HUES48 (cell line): ENCODE measurements around the gene PCED1A.

Source experiments
- H3K27ac ChIP-seq: one replicate; pipeline ENCODE4 v1.7.0; 2013; ENCODE audit warnings: low read depth, low read length, inconsistent platforms
- H3K27me3 ChIP-seq: 2 replicates; pipeline ENCODE4 v1.6.1; 2013; ENCODE audit warnings: mild to moderate bottlenecking, low read length; ENCODE audit not compliant: control insufficient read depth, insufficient read depth
- H3K36me3 ChIP-seq: 2 replicates; pipeline ENCODE4 v1.6.1; 2013; ENCODE audit warnings: low read length; ENCODE audit not compliant: control insufficient read depth, insufficient read depth
- H3K4me1 ChIP-seq: 2 replicates; pipeline ENCODE4 v1.6.1; 2013; ENCODE audit warnings: mild to moderate bottlenecking, low read length; ENCODE audit not compliant: control insufficient read depth, insufficient read depth
- H3K4me3 ChIP-seq: 2 replicates; pipeline ENCODE4 v1.5.1; 2013; ENCODE audit warnings: mild to moderate bottlenecking, low read depth, low read length
- H3K9ac ChIP-seq: 2 replicates; pipeline ENCODE4 v1.6.1; 2013; ENCODE audit warnings: mild to moderate bottlenecking, low read depth, low read length, moderate library complexity
- H3K9me3 ChIP-seq: 2 replicates; pipeline ENCODE4 v1.6.1; 2013; ENCODE audit warnings: low read length; ENCODE audit not compliant: control insufficient read depth, insufficient read depth

Gene PCED1A

DNA sequence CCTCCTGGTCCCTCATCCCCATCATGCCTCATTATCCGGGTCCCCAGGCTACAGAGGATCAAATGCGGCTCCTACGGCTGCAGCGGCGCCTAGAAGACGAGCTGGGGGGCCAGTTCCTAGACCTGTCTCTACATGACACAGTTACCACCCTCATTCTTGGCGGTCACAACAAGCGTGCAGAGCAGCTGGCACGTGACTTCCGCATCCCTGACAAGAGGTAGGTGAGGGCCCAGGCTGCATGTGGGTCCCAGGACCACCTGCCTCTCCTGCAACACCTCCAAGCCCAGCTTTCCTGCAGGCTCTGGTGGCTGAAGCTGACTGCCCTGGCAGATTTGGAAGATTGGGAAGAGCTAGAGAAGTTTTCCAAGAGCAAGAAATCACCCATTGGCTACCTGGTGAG, 24.6 kb upstream of the PCED1A start:
- H3K27ac ChIP-seq: no peak overlapping the region
- no peak overlapping the region for H3K4me3 ChIP-seq
- peaks cover 10% of the 10 kb centered on the region; the same call in 1 of the 2 replicates for H3K36me3 ChIP-seq
- H3K9ac ChIP-seq: no peak overlapping the region
- H3K27me3 ChIP-seq: no peaks in the 10 kb centered on the region
- H3K4me1 ChIP-seq: no peaks in the 10 kb centered on the region
- H3K9me3 ChIP-seq: no peaks in the 10 kb centered on the region

DNA sequence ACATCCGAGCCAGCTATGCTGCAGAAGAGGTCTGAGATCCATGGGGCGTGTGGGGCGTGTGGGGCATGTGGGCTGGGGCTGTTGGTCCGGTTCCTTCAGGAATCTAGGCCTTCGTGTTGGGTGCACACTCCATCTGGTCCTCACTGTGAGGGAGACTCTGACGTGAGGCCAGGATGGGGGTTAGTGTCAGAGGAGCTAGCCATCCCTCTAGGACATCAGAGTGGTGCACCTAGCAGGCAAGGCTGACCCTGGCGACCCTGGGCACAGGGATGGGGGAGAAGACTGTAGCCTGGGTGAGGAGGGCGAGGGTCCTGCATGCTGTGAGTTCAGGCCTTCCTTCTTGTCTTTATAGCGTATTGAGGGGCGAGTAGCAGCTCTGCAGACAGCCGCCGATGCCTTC, 24.2 kb upstream of the PCED1A start:
- H3K9me3 ChIP-seq: no peaks in the 10 kb centered on the region
- H3K27ac ChIP-seq: no peak overlapping the region
- H3K27me3 ChIP-seq: no peaks in the 10 kb centered on the region
- H3K36me3 ChIP-seq: peaks cover 10% of the 10 kb centered on the region; the same call in 1 of the 2 replicates
- H3K4me3 ChIP-seq: no peak overlapping the region
- no peaks in the 10 kb centered on the region for H3K4me1 ChIP-seq
- H3K9ac ChIP-seq: no peak overlapping the region

- Histone ChIP-seq H3K27me3 (no peaks in the 10 kb centered on the region), H3K36me3 (no peaks in the 10 kb centered on the region), H3K4me3 (no peak overlapping the region), H3K27ac (no peak overlapping the region), H3K9ac (no peak overlapping the region), H3K9me3 (no peaks in the 10 kb centered on the region), H3K4me1 (no peaks in the 10 kb centered on the region)
Observed at GRCh38 chr20:2859330-2860121, 19.1 kb upstream of the PCED1A start.

DNA sequence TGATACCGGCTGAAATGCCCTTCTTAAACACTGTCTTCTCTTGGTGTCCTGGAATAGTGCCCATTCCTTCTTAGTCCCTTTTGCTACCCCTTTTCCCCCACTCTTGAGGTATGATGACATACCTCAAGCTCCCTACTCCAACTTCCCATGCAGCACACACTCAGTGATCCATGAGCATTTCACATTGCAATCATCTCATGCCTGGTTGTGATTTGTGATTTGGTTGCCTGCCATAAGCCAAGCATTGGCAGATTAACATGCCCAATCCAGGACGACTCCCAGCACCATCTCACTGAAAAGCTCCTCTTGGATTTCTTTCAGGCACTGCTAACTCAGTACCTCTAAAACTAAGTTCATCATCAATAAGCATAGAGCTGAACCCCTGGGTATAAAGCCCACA, 18.1 kb upstream of the PCED1A start:
- Histone ChIP-seq H3K36me3 (no peaks in the 10 kb centered on the region), H3K4me3 (no peak overlapping the region)

DNA sequence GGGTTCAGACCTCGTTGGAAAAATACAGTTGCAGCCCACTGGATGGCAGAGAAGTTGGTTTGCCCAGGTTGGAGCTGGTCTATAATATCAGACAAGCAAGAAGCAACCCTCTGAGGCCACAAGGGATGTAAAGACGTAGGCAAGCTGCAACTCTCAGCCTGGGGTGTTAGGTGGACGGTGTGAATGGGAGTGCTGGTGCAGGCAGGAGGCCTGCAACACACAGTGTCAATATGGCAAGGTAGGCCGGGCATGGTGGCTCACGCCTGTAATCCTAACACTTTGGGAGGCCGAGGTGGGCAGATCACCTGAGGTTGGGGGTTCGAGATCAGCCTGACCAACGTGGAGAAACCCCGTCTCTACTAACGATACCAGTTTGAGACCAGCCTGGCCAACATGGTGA, 10.6 kb upstream of the PCED1A start:
- H3K27ac ChIP-seq: no peak overlapping the region
- H3K4me1 ChIP-seq: no peaks in the 10 kb centered on the region
- H3K9ac ChIP-seq: no peak overlapping the region
- H3K4me3 ChIP-seq: no peak overlapping the region
- no peaks in the 10 kb centered on the region for H3K36me3 ChIP-seq
- H3K9me3 ChIP-seq: no peaks in the 10 kb centered on the region
- H3K27me3 ChIP-seq: no peaks in the 10 kb centered on the region; the same call in 1 of the 2 replicates

More for the DNA sequence above, 18.1 kb upstream of the PCED1A start:
- H3K27ac ChIP-seq: no peak overlapping the region
- no peaks in the 10 kb centered on the region for H3K4me1 ChIP-seq
- H3K9ac ChIP-seq: no peak overlapping the region
- H3K9me3 ChIP-seq: no peaks in the 10 kb centered on the region
- H3K27me3 ChIP-seq: no peaks in the 10 kb centered on the region

DNA sequence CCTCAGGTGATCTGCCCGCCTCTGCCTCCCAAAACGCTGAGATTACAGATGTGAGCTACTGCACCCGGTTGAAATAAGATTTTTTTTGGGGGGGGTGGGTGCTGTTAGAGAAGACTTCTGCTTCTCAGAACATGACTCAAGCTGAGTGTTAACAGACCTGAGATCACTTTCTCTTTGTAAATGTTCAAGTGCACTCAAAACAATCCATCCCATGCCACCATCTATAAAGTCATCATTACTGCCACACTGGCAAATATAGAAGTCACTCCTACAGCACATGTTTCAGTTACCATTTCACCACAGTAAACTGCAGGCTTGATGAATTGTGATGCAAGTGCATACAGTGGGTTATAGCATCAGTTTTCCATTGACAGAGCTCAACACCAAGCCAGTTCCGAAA, 9.1 kb upstream of the PCED1A start:
- Histone ChIP-seq H3K9me3 (no peaks in the 10 kb centered on the region), H3K4me1 (no peaks in the 10 kb centered on the region), H3K27me3 (no peaks in the 10 kb centered on the region; the same call in 1 of the 2 replicates), H3K27ac (no peak overlapping the region), H3K9ac (no peak overlapping the region), H3K36me3 (no peaks in the 10 kb centered on the region), H3K4me3 (no peak overlapping the region)

DNA sequence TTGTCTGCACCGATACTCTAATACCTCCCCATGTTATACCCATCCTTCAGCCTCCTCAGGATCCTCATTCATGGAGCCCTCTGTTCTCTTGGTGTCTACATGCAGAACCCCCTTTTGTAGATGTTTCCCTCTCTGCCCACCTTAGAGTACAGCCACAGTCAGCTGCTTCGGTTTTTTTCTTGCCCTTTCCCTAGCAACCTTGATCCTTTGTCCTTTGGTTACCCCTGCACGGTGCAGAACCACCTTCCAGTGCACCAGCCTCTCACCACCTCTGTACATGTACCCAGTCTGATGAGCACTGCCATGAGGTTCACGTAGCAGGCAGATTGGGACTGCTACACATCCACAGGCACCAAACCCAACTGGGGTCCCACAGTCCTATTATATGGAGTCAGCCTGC, 7.3 kb upstream of the PCED1A start:
- Histone ChIP-seq H3K27me3 (no peaks in the 10 kb centered on the region; the same call in 1 of the 2 replicates), H3K36me3 (no peaks in the 10 kb centered on the region), H3K4me3 (no peak overlapping the region), H3K9me3 (no peaks in the 10 kb centered on the region), H3K27ac (no peak overlapping the region), H3K9ac (no peak overlapping the region), H3K4me1 (no peaks in the 10 kb centered on the region)

DNA sequence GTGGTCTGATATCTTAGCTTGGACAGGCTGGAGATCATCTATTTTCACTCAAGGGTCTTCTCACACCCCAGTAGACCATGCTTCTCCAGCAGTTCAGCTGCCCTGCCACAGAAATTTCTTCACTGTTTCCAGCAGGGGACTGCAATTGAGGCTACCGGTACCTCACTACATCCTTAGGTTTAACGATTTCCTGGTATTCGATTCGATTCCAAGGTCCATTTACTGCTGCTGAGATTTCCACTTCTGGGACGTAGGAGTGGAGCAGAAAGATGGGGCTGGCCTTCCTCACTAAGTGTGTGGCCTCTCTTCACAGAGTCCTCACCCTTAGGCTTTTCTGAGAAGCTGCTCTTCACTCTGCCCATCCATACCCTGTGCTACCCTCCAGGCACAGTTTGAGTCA, 6.2 kb upstream of the PCED1A start:
- H3K4me3 ChIP-seq: no peak overlapping the region
- no peaks in the 10 kb centered on the region for H3K4me1 ChIP-seq
- H3K36me3 ChIP-seq: no peaks in the 10 kb centered on the region
- H3K9ac ChIP-seq: no peak overlapping the region
- H3K9me3 ChIP-seq: no peaks in the 10 kb centered on the region
- H3K27ac ChIP-seq: no peak overlapping the region
- H3K27me3 ChIP-seq: no peaks in the 10 kb centered on the region; the same call in 1 of the 2 replicates

- H3K27ac ChIP-seq: no peak overlapping the region
- H3K27me3 ChIP-seq: no peaks in the 10 kb centered on the region; the same call in none of the 2 replicates
- no peaks in the 10 kb centered on the region for H3K9me3 ChIP-seq
Observed at GRCh38 chr20:2845607-2846006, 5.2 kb upstream of the PCED1A start.

DNA sequence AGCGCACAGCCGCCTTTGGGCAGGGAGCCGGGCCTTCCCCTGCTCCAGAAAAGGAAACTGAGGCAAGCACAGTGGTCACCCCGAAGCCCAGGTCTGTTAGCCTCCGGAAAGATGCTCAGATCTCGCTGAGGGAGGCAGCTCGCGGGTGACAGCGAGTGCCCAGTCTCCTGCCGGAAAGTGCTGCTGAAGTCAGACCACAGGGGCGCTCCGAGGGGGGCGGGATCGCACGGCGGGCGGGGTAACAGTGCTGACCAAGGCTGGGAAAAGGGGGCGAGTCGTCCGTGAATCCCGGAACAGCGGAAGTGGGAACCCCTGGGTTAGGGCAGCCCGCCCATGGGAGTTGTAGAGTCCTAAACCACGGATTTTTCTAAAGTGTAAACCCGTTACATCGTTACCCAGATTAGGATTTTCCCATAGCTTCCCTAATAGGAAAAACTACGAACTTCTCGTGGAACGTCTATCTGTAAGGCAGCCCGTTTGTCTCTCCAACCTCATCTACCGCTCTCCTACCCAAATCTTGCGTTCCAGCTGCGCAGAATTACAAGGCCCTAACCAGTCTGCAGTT, 594 bp upstream of the PCED1A start:
- Histone ChIP-seq H3K4me3 (peak overlapping the region; percentile 84), H3K27me3 (peaks cover 14% of the 10 kb centered on the region), H3K4me1 (0 out of 2 replicates have a peak, but pooled peaks cover 3% of the 10 kb centered on the region), H3K27ac (no peak overlapping the region), H3K36me3 (no peaks in the 10 kb centered on the region), H3K9me3 (no peaks in the 10 kb centered on the region), H3K9ac (no peak overlapping the region)

More at GRCh38 chr20:2845607-2846006, 5.2 kb upstream of the PCED1A start:
- Histone ChIP-seq H3K4me3 (no peak overlapping the region), H3K36me3 (no peaks in the 10 kb centered on the region), H3K4me1 (0 out of 2 replicates have a peak, but pooled peaks cover 3% of the 10 kb centered on the region), H3K9ac (no peak overlapping the region)

GRCh38 chr20:2839732-2840137, 720 bp downstream of the PCED1A start:
- Histone ChIP-seq H3K4me3 (peak overlapping the region; percentile 84; the same call in 1 of the 2 replicates), H3K27me3 (peaks cover 14% of the 10 kb centered on the region), H3K27ac (no peak overlapping the region), H3K9me3 (no peaks in the 10 kb centered on the region), H3K36me3 (no peaks in the 10 kb centered on the region), H3K9ac (no peak overlapping the region), H3K4me1 (0 out of 2 replicates have a peak, but pooled peaks cover 3% of the 10 kb centered on the region)
